HL-60/S4 (cell line): ENCODE data around the gene TPM3.
"Not testable (repeated sequence)": the region's sequence is repeated elsewhere in the genome, so short reads cannot be mapped to it uniquely, and the experiment has no call there.

Experiments
- in situ Hi-C: fragments of 300-500 bp; cut with MboI; formaldehyde crosslinking; loops from 2 replicates; pipeline ENCODE4 v1.14.3; 2022; ENCODE audit warnings: low sequenced_read_pairs

TPM3 gene

DNA sequence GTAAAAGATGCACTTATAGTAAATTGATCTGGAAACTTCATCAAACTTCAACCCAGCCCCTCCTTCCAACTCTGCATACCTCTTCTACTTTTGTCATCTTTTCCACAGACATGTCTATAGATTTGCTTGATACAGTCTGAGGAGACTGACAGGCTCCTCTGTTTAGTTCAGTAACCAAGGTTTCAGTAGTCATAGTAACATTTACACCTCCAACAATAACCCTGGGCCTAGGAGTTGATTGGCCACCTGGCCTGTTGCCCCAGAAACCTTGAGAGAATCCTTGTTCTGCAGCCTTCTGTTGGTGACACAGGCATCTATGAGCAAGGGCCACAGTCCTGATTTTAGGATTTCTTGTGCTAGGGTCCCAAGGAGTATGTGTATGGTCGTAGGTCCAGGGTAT, 14.3 kb upstream of the TPM3 start, which contains the start of gene CFAP141:
Gene CFAP141, minus strand, starts transcription at position 138 of the 400 bp plus-strand sequence. Its CDS starts 26 bp downstream, at position 112.
- in situ Hi-C loops = no loop called here

DNA sequence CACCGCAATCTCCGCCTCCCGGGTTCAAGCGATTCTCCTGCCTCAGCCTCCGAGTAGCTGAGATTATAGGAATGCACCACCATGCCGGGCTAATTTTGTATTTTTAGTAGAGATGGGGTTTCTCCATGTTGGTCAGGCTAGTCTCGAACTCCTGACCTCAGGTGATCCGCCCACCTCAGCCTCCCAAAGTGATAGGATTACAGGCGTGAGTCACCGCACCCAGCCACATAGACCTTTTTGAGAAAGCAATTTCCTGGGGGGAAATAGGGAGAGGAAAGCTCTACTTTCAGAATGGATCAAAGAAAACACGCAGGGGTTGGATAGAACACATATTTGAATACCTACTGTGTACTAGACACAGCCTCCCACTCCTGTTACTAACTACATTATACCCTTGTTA, 13.9 kb upstream of the TPM3 start:
- in situ Hi-C loops = not testable (repeated sequence)

DNA sequence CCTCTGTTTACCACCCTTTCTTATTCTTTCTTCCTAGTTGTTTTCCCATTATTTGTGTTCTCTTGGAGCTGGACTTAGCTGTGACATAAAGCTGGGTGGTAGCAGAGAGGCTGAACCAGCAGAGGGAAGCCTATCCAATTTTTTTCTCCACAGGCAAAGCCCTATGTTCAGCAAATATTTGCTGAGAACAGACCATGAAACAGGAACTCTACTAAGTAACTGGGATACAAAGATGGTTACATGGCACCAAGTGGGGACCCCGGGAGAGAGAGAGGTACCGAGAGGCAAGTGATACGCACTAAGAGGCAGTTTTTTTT, 7.6 kb upstream of the TPM3 start:
- in situ Hi-C loops = no loop called here

DNA sequence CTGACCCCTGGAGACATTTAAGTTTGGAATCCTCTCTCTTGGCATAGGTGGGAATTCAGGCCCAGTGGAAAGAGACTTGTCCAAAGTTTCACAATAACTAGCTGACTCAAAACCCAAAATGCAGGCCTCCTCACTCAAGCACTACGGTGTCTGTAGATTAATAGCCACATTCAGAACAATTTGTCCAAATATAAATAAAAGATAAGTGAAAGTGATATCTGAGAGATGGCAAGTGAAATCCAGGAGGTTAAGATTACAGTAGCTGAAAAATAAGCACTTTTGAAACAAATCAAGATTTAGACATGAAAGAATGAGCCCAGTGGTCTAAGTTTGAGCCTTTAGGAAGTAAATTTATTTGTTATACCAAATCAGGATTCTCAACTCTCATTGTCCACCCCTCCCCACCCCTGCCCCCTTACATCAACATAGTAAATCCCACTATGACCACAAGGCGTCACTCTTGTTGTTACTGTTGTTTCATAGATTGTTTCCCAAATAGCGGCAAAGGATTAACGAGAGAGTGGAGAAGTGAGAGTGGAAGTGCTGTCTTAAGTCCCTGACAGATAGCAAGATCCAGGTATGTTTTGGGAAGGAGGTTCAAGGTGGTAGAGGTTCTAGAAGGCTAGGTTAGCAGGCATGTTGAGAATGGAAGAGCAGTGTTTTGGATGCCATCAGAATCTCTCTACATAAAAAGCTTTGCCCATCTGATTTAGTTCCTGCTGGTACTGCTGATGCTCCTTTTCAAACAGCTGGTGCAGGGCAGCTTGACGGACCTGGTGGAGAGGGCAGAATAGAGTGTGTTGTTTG, 7.1 kb upstream of the TPM3 start:
- in situ Hi-C loops = no loop called here

DNA sequence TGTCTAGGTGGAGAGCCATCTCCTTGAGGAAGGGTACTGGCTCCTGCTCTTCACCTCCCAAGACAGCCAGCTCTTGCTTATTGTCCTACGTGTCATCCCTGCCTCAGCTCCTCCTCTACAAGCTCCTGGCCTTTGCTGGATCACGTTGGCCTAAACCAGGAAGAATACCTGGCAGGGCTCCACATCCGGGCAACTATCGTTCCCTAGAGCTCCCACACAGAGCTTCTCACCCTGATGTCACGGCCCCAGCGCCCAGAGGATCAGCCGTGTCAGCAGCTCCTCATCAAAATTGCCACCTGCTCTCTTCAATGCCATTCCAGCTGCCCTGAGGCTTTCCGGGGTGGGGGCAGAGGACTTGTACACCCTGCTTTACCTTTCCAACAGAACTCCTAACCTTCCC, 1.9 kb upstream of the TPM3 start:
- in situ Hi-C loops = no loop called here

DNA sequence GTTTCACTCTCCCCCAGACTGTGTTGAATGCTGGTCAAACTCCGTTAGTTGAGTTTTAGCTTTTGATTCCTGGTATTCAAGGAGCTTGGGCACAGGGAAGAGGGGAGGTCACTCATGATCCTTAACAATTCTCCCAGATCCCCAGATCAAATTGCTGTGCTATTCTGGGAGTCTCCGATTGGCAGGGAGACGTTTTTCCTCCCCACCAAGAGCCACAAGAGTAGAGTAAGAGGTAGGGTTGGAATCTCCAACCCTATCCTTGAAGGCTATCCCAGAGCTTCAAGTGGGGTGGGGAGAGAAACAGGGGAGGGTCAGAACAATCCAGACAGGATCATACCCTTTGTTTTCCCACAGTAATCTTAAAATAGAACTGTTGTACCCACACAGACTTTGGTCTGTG, 576 bp upstream of the TPM3 start:
- in situ Hi-C loops = no loop called here

DNA sequence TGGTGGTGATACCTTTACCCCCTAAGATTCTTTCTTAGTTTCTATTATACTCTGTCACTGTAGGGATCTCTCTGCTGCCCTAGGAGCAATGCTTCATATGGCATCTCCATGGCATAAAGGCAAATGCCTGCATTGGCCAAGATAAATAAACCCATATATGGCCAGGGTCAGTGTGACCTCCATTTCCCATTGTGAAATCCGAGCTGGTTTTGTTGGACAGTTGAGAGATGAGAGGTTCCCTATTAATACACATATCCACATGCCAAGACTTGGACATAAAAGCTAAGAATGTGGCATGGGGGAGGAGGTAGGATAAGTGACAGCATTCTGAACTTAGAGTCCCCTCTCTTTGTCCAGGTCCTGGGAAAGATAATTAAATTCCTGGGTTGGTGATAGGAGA, 1.4 kb downstream of the TPM3 start:
- in situ Hi-C loops = no loop called here

DNA sequence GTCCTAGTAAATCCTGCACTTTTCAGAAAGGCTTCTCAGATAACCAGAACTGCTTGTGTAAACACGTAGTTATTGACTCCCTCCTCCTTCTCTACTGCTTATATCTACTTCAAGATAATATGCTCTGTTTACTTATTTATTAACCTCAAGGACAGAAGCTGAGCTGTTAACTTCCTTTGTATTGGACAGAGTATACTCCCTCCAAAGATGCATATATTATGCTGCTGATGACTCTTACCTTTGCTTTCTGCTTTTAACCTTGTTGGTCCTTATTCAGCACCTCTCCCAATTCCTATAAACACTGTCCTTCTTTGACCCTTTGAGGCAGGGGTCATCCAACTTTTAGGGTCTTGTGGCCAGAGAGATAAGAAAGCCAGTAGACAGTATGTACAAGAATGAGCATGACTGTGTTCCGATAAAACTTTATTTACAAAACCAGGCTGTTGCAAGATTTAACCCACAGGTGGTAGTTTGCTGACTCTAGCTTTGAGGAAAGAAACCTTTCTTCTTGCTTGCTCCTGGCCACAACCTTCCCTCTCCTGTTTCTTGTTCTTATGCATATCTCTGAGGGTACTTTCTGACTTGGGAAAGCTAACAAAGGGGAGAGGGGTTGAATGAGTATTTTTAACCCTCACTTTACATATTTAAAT, 4.9 kb downstream of the TPM3 start:
- in situ Hi-C loops = no loop called here

DNA sequence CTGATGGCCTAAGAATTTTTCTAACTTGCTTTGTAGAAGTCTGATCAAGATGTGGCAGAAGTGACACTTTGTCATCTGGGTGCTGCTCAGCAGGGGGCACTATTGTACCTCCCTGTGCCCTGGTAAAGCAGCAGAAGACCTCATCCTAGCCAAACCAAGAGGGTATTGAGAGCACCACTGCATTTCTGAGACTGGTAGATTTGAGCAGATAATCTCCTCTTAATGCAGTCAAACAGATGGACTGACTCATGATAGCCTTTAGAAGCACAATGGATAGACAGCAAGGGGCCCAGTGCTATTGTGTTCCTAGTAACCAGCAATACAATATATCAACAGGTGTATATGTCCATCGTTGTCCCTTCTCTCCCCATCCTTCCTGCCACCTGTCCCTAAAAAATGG, 5.7 kb downstream of the TPM3 start:
- in situ Hi-C loops = no loop called here

DNA sequence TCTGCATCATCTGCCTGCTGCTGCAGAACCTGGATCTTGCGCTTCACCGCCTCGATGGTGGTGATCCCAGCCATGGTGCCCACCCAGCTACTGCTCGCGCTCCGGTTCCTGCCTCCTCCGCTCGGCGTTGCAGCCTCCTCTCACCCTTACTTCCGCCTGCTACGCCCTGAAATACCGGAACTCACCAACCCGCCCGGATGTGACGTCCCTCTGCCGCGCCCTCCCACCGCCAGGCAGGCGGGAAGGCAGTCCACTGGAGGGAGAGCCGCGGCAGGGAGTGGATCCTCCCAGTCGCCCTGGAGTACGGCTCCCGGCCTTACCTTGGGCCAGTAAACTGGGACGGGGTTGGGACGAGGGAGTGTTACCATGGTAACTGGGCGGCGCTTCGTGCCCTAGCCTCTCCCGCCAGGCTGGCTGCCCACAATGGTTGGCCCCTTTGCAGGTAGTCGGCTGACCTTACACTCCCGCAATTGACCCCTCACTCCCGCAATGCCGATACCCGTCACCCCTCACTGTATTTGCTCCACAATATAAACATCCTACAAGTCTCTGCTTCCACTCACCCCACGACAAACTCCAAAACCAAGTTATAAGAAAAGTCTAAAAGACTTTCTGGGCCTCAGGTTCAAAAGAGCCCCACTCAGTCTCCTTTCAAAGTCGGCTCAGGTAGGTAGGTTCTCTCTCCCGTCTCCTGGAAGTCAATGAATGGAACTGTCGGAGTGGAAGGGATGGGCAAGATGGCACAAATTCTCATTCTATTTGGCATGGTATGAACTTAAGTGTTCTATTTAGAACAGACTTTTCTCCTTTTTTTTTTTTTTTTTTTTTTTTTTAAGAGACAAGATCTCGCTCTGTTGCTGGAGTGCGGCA, 8.6 kb downstream of the TPM3 start:
- in situ Hi-C loops = no loop called here

DNA sequence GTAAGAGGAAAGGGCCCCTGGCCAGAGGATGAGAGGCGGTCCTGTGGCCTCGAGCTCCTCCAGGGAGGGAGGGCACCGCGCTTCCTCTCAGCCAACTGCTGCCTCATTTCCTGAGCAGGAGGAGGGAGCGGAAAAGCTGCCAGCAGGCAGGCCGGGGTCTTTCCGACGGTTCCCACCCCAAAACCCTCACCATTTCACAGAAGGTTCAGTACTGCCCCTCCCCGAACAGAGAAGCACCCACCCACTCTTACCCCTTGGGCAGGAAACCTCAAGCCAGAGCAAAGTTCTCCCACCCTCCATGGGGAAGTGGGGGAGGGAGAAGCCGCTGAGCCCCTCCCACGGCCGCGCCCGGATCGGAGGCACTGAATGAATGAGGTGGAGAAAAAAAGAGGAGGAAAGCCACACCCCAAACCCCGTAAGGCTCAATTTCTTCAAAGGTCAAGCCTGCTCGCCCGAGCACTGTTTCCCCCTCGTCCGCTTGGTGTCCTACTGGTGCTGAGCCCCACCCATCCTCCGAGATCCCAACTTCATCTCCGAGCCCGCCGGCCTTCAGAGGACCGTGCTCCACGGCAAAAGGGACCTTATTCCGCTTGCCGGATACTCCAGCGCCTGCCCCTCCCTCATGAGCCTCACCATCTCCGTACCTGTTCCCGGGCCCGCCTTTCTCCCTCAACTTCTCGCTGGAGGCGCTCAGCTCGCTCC, 9.4 kb downstream of the TPM3 start:
- in situ Hi-C loops = no loop called here

DNA sequence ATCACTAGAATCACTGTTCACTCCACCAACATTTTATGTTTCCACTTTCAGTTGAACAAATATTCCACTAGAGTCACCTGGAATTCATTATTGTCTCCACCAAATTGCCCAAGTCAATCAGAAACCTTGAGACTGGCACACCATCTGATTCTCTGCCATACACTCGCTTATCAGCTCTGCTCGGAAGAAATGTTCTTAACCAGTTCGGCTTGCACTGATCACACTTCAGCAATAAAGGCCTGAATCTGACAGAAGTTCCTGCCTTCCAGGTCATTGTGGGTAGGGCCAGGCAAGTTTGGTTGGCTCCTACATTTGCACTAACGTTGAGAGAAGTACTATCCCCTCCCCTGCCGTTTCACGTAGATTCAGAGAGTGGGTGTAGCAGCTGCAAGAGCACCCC, 10.0 kb downstream of the TPM3 start:
- in situ Hi-C loops = no loop called here

DNA sequence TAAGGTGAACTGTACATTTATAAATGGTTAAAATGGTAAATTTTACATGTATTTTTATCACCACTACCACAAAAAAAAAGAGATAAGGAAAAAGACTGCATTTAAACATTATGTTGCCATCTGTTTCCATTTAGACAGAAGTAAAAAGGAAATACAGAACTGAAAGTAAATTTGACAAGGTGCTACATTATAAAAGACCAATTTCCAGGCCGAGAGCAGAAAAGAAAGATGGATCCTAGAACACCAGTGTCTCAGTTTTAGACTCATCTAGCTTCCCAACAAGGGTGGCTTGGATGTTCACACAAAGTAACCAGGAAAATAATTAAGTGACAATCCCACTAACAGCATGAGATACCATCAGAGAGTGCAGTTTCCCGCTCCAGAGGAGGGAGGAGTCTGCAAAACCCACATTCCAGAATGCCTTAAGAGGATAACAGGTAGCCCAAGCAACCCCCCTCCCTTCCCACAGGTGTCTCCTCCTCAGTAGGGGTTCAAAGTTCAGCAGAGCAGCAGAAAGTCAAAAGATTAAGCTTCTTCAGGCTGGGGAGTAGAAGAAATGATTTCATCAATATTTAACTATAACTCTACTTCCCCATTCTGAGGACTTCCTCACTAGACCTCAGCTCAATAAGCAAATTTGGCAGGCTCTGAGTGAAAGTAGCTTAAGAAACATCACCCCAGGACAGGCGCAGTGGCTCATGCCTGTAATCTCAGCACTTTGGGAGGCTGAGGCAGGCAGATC, 11.8 kb downstream of the TPM3 start:
- in situ Hi-C loops = no loop called here

DNA sequence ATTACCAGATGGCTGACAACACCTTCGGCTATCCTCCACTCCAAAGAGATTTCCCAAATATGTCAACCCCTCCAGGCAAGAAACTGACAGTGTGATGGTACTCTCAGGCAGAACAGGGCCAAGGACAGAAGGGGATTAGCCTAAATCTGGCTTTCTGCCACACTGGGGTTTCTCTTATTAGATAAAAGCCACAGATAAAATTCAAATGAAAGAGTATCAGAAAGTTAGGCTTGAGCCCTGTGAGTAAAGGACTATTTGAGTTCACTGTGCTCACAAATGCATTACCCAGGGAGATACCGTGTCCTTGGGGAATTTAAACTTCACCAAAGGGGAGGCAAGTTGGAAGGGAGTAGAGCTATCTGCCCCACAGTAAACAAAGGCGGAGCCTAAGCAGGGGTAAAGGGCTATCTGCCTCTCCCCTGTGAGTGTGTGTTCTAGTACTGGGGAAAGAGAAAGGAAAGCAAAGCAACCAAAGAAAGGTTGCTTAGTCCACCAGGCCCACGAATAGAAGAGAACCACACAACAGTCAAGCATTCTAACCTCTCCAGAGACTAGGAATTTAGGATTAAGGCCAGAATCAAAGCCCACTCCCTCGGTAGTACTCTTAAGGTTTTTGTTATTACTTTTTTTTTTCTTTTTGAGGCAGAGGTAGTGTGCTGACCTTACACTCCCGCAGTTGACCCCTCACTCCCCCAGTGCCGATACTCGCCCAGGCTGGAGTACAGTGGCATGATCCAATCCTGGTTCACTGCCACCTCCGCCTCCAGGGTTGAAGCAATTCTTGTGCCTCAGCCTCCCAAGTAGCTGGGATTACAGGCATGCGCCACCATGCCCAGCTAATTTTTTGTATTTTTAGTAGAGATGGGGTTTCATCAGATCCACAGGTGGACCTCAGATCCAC, 12.7 kb downstream of the TPM3 start:
- in situ Hi-C loops = no loop called here

DNA sequence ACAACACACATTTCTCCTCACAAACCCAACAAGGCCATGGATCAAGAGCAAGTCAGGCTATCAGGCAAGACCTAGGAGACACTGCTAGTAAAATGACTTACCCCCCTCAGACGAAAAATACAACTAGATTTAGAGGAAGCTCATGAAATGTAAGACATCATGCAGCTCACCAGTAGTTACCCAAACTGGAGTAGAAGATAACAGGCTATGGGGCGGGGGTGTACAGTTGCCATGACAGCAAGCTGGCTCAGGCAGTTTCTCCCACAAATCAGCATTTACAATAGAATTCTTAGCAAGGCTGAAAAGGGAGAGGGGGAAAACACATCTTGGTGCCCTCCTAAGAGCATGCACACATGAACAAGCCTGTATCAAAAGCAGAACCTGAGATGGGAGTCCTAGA, 13.9 kb downstream of the TPM3 start:
- in situ Hi-C loops = no loop called here

DNA sequence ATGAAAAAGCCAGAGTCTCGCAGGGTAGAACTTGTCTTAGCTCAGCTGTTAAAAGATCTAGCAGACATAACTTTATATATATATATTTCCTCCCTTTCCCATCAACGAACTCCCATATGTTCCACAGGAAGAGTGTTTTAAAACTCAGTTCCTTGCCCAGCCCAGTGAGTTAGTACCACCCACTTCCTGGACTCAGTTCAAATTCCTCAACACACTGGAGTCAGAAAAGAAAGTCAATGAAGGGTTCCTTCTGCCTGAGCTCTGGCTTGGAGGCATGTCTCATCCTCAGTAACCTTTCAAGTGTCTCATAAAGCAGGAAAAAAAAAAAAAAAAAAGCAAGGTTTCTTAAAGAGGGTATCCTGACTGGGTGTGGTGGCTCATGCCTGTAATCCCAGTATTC, 15.6 kb downstream of the TPM3 start:
- in situ Hi-C loops = no loop called here

DNA sequence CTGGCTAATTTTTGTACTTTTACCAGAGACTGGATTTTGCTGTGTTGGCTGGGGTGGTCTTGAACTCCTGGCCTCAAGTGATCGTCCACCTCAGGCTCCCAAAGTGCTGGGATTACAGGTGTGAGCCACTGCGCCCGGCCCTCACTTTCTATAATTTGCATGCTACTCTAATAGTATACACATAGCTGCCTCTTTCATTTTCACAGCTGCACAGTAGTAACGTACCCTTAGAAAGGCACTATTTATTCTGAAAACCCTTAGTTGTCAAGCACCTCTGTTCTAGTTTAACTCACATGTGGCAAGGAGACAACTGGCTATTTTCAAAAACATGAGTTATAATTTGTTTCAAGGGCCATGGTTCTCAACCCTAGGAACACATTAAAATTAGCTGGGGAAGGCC, 17.2 kb downstream of the TPM3 start:
- in situ Hi-C loops = no loop called here

DNA sequence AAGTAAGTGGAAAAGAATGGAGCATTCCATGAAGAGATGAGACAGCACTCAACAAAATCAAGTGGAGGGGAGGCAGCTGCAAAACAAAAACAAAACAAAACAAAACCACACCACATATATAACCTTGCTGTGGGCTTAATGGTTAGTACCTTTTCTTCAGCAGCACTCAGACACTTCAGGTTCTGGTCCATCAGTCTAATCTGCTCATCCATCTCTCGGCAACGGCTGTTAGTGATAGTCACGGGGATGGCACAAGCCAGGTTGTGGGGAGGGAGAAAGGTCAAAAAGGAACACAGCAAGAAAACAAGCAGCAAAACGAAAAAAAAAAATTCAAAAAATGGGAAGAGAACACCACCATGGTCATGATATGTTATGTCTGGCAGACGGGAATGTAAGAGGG, 20.0 kb downstream of the TPM3 start:
- in situ Hi-C loops = no loop called here

DNA sequence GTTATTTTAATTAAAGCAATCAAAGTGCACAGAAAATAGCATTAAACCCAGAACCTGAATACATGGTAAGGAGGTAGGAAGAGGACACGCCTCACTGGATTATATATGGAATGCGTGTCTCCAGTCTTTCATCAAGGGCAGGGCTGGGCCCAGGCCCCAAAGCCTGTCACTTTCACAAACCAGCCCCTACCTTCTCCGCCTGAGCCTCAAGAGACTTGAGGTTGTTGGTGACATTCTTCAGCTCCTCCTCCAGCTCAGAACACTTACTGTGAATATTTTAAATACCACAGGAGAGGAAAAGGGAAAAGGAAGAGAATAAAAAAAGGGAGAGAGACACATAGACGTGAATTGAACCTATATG, 20.7 kb downstream of the TPM3 start:
- in situ Hi-C loops = no loop called here
